ENCODE measurements around the gene SLC16A10. TPM values are rescaled to one million over a fixed set of nuclear protein-coding genes. Genes with fewer than 3 reads are reported as not detected.
"Not testable (repeated sequence)": the region's sequence is repeated elsewhere in the genome, so short reads cannot be mapped to it uniquely, and the experiment has no call there.

Gene SLC16A10
- total RNA-seq, 2 donors from 2014 or later = 10.3 to 18.5 TPM

DNA sequence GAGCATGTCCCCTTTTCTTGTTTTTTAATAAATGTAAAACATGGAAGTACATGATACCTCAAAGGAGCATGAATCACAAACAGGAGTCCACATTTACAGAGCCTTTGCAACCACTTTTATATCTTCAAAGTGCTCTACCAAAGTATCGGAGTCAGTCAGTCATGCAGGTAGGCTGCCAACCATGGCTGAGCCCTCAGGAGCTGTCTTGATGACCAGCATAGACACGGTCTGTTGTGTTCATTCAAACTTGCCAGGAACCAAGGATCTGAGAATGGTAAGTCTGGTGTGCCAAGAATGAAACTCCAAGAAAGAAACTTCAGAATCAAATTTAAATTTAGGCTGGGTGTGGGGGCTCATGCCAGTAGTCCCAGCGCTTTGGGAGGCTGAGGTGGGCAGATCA is 111.5 kb downstream of the SLC16A10 start:
- TF ChIP-seq CTCF (IDR thresholded peaks at IDR 0.05) = no peak
- no peak overlapping the region for H3K27ac ChIP-seq

DNA sequence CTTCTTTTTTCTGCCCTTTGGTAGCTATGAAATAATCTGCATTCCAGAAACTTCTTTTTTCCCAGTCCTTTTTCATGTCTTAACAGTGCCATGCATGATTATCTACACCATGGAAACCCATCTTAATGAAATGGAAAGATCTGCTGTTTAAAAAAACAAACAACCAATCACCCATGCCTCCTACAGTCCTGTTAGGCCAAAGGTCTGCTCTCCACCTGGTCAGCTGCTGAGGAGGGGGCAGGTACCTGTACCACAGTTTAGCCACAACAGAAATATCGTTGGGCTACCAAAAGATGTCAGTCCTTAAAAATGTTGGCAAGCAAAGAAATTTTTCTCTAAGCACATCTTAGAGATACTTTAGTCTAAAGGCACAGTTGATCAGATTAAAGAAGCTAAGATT is 112.6 kb downstream of the SLC16A10 start:
- Histone ChIP-seq H3K36me3 (no peaks in the 10 kb centered on the region), H3K4me3 (no peak overlapping the region), H3K27me3 (no peaks in the 10 kb centered on the region), H3K4me1 (peaks cover 0 to 5% of the 10 kb centered on the region in 2 donors), H3K9me3 (no peaks in the 10 kb centered on the region), H3K27ac (no peak overlapping the region)
- DNase-seq (ENCODE audit: low spot score) = no peak
- no peak for TF ChIP-seq CTCF (IDR thresholded peaks at IDR 0.05)

More for the DNA sequence above, 111.5 kb downstream of the SLC16A10 start:
- Histone ChIP-seq H3K36me3 (no peaks in the 10 kb centered on the region), H3K27me3 (no peaks in the 10 kb centered on the region), H3K4me3 (no peak overlapping the region), H3K9me3 (no peaks in the 10 kb centered on the region), H3K4me1 (no peaks in the 10 kb centered on the region)
- no peak for DNase-seq (ENCODE audit: low spot score)

DNA sequence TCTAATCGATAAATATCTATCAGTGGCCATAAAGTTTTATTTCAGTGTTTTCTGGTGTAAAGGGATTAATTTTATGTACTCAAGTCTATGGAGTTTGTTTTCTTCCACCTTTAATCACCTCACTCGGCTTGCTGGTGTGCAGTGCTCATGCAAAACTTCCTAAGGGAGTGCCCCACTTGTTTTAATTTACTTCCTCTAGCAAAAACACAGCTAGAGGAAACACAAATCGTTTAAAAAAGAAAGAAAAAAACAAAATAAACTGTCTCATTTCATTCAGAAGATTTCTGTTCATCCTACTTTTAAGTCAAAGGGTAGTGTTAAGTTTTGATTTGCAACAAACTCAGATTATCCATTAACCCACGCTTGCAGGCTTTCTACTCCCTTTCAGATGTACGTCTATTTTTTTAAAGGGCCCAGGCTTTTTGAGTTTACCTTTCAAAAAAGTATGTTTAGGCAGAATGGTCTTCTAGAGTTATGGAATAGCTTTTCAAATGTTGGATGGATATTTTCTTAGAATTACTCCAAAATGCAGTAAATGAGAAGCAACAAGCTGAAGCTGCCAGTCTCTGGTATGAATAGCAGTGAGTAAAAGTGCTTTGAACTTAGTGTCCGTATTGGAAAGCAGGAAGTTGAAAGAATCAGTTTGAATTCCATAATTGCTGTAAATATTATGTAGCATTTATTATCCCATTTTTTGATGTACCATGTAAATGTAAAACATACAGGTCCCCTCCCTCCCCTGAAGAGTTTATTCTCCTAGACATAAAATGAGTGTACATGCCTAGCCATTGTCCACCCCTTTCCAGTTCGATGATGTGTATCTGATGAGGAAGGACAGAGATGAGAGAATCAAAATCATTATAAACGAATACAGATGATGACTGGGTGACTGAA is 113.3 kb downstream of the SLC16A10 start:
- Histone ChIP-seq H3K4me1 (peaks cover 0 to 10% of the 10 kb centered on the region in 2 donors), H3K36me3 (no peaks in the 10 kb centered on the region), H3K4me3 (no peak overlapping the region), H3K9me3 (no peaks in the 10 kb centered on the region), H3K27me3 (no peaks in the 10 kb centered on the region), H3K27ac (peak overlapping the region in 1 of 2 donors; percentile 19)
- no peak for TF ChIP-seq CTCF (IDR thresholded peaks at IDR 0.05)
- no peak for DNase-seq (ENCODE audit: low spot score)

- DNase-seq (ENCODE audit: low spot score) = no peak
- peak overlapping the region in 1 of 2 donors; percentile 19 for H3K27ac ChIP-seq
Observed at GRCh38 chr6:111201244-111201554, 113.9 kb downstream of the SLC16A10 start.

GRCh38 chr6:111201764-111202163 is 114.5 kb downstream of the SLC16A10 start:
- H3K4me1 ChIP-seq = peaks cover 0 to 13% of the 10 kb centered on the region in 2 donors
- H3K36me3 ChIP-seq = no peaks in the 10 kb centered on the region
- H3K27me3 ChIP-seq = no peaks in the 10 kb centered on the region
- no peak for TF ChIP-seq CTCF (IDR thresholded peaks at IDR 0.05)
- H3K9me3 ChIP-seq = no peaks in the 10 kb centered on the region
- no peak overlapping the region for H3K4me3 ChIP-seq
- no peak for DNase-seq (ENCODE audit: low spot score)
- H3K27ac ChIP-seq = no peak overlapping the region

More at GRCh38 chr6:111201244-111201554, 113.9 kb downstream of the SLC16A10 start:
- no peaks in the 10 kb centered on the region for H3K36me3 ChIP-seq
- no peak overlapping the region for H3K4me3 ChIP-seq
- no peaks in the 10 kb centered on the region for H3K27me3 ChIP-seq
- no peaks in the 10 kb centered on the region for H3K9me3 ChIP-seq
- H3K4me1 ChIP-seq = peaks cover 0 to 13% of the 10 kb centered on the region in 2 donors
- TF ChIP-seq CTCF (IDR thresholded peaks at IDR 0.05) = no peak

- H3K36me3 ChIP-seq; H3K9me3 ChIP-seq; H3K27me3 ChIP-seq; H3K4me3 ChIP-seq; DNase-seq (ENCODE audit: low spot score): not testable (repeated sequence)
- peaks cover 0 to 17% of the 10 kb centered on the region in 2 donors for H3K4me1 ChIP-seq
- peak overlapping the region in 1 of 2 donors; percentile 69 for H3K27ac ChIP-seq
Observed at GRCh38 chr6:111203539-111203938, 116.2 kb downstream of the SLC16A10 start.
